ENCODE results near the gene MOV10L1. TPM values are rescaled to one million over a fixed set of nuclear protein-coding genes. Genes with fewer than 3 reads are reported as not detected.
A peak's percentile ranks its signal among the peaks of the same experiment; 100 is the strongest.

MOV10L1 gene
- total and polyA plus RNA-seq, 9 donors: 0.94 to 6.3 (median 2.0) TPM

DNA sequence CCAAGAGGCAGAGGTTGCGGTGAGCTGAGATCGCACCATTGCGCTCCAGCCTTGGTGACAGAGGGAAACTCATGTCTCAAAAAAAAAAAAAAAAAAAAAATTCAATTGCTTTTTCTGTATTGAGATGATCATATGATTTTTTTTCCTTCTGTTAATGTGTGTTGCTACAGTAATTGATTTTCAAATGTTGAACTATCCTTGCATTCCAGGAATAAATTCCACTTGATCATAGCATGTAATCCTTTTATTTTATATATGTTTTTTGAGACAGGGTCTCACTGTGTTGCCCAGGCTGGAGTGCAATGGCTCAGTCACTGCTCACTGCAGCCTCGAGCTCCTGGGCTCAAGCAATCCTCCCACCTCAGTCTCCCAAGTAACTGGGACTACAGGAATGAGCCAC is 33.3 kb downstream of the MOV10L1 start:
- Histone ChIP-seq H3K9me3 (no peaks in the 10 kb centered on the region), H3K27ac (no peak overlapping the region), H3K36me3 (no peaks in the 10 kb centered on the region), H3K27me3 (no peaks in the 10 kb centered on the region), H3K4me3 (no peak overlapping the region), H3K4me1 (ENCODE audit: insufficient read depth) (peaks cover 10% of the 10 kb centered on the region)
- no peak for DNase-seq
- 84 to 96% (median 89%) methylated on average over 4 of the region's 4 CpGs for WGBS, 3 donors
- intact Hi-C loops (cut with DNase I): no loop called here
- TF ChIP-seq CTCF (IDR thresholded peaks at IDR 0.05) (no peak), POLR2A (IDR thresholded peaks at IDR 0.05) (no peak), EP300 (IDR thresholded peaks at IDR 0.05) (no peak)

GRCh38 chr22:50125029-50125428 is 35.2 kb downstream of the MOV10L1 start:
- no peak for DNase-seq
- 77 to 83% (median 82%) methylated on average over 9 of the region's 9 CpGs for WGBS, 3 donors
- no peak for TF ChIP-seq POLR2A (IDR thresholded peaks at IDR 0.05)
- TF ChIP-seq EP300 (IDR thresholded peaks at IDR 0.05): no peak
- no peak for TF ChIP-seq CTCF (IDR thresholded peaks at IDR 0.05)

GRCh38 chr22:50129121-50129736 is 39.4 kb downstream of the MOV10L1 start:
- Histone ChIP-seq H3K27ac (no peak overlapping the region), H3K4me3 (no peak overlapping the region), H3K36me3 (no peaks in the 10 kb centered on the region), H3K9me3 (no peaks in the 10 kb centered on the region), H3K4me1 (ENCODE audit: insufficient read depth) (no peaks in the 10 kb centered on the region), H3K27me3 (no peaks in the 10 kb centered on the region)
- TF ChIP-seq EP300 (IDR thresholded peaks at IDR 0.05): no peak
- TF ChIP-seq POLR2A (IDR thresholded peaks at IDR 0.05): no peak
- TF ChIP-seq CTCF (IDR thresholded peaks at IDR 0.05): no peak
- WGBS, 3 donors: 80 to 83% (median 81%) methylated on average over 10 of the region's 10 CpGs
- no peak for DNase-seq
- intact Hi-C loops (cut with DNase I): no loop called here

More at GRCh38 chr22:50125029-50125428, 35.2 kb downstream of the MOV10L1 start:
- no peaks in the 10 kb centered on the region for H3K36me3 ChIP-seq
- H3K27ac ChIP-seq: no peak overlapping the region
- no peak overlapping the region for H3K4me3 ChIP-seq
- H3K27me3 ChIP-seq: no peaks in the 10 kb centered on the region
- intact Hi-C loops (cut with DNase I): no loop called here
- no peaks in the 10 kb centered on the region for H3K4me1 ChIP-seq (ENCODE audit: insufficient read depth)
- no peaks in the 10 kb centered on the region for H3K9me3 ChIP-seq

DNA sequence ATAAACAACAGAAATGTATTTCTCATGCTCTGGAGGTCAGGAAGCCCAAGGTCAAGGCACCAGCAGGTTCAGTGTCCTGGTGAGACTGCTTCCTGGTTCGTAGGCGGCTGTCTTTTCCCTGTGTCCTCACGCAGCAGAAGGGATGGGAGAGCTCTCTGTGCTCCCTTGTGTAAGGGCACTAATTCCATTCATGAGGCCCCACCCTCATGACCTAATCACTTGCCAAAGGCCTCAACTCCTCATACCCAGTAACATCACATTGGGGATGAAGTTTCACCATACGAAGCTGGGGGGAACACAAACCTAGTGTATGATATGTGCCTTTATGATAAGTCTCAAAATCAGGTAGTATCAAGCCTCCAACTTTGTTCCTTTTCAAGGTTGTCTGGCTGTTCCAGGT is 42.1 kb downstream of the MOV10L1 start:
- DNase-seq: peak in 1 of 5 donors; percentile 6
- H3K9me3 ChIP-seq: no peaks in the 10 kb centered on the region
- WGBS, 3 donors: 78 to 93% (median 93%) methylated on average over 4 of the region's 4 CpGs
- no peaks in the 10 kb centered on the region for H3K4me1 ChIP-seq (ENCODE audit: insufficient read depth)
- TF ChIP-seq POLR2A (IDR thresholded peaks at IDR 0.05): no peak
- no peak for TF ChIP-seq CTCF (IDR thresholded peaks at IDR 0.05)
- TF ChIP-seq EP300 (IDR thresholded peaks at IDR 0.05): no peak
- H3K36me3 ChIP-seq: no peaks in the 10 kb centered on the region
- H3K4me3 ChIP-seq: no peak overlapping the region
- H3K27me3 ChIP-seq: no peaks in the 10 kb centered on the region
- intact Hi-C loops (cut with DNase I): no loop called here
- no peak overlapping the region for H3K27ac ChIP-seq
